PFSK-1 (cell line): ENCODE measurements around the gene TMIE.

Source experiments
- FOXP2 ChIP-seq: optimal IDR thresholded peaks from 2 replicates; pipeline ENCODE3; 2011; ENCODE audit warnings: borderline replicate concordance, control low read depth, inconsistent platforms; ENCODE audit not compliant: insufficient read depth; ENCODE audit errors: extremely low read length, extremely low read depth
- POLR2AphosphoS5 ChIP-seq: IDR thresholded peaks from 2 replicates; pipeline ENCODE4 v1.6.1; 2012; ENCODE audit warnings: low read depth, mild to moderate bottlenecking, control low read depth, low read length, moderate library complexity
- REST ChIP-seq, 2 experiments: IDR thresholded peaks; 2 replicates each; pipeline versions ENCODE4 v1.6.1 to v1.8.0; 2011 to 2012; ENCODE audit warnings: low read depth in 2 of 2, low read length in 2 of 2, control low read depth in 1 of 2, inconsistent platforms in 1 of 2, mild to moderate bottlenecking in 1 of 2, moderate library complexity in 1 of 2; ENCODE audit not compliant: insufficient read depth in 1 of 2
- SIN3A ChIP-seq: IDR thresholded peaks from 2 replicates; pipeline ENCODE4 v1.6.1; 2012; ENCODE audit warnings: mild to moderate bottlenecking, low read length, moderate library complexity, borderline replicate concordance; ENCODE audit not compliant: insufficient read depth
- TAF1 ChIP-seq: IDR thresholded peaks from 2 replicates; pipeline ENCODE4 v1.6.1; 2012; ENCODE audit warnings: low read length, control low read depth, borderline replicate concordance; ENCODE audit not compliant: insufficient read depth

Gene TMIE

GRCh38 chr3:46729038-46729437 is 27.8 kb downstream of the TMIE start:
- TF ChIP-seq POLR2AphosphoS5 (no peak), SIN3A (no peak), REST (IDR thresholded peaks at IDR 0.05; ENCODE audit: insufficient read depth in 1 of 2, low read depth in 2 of 2, low read length in 2 of 2) (no peak), FOXP2 (no peak), TAF1 (no peak)

- TF ChIP-seq FOXP2 (no peak), REST (IDR thresholded peaks at IDR 0.05; ENCODE audit: insufficient read depth in 1 of 2, low read depth in 2 of 2, low read length in 2 of 2) (no peak), TAF1 (no peak), POLR2AphosphoS5 (no peak), SIN3A (no peak)
Measured at GRCh38 chr3:46730819-46731218, 29.6 kb downstream of the TMIE start.

GRCh38 chr3:46731795-46732194 is 30.6 kb downstream of the TMIE start:
- no peak for TF ChIP-seq TAF1
- TF ChIP-seq REST (IDR thresholded peaks at IDR 0.05; ENCODE audit: insufficient read depth in 1 of 2, low read depth in 2 of 2, low read length in 2 of 2), result no peak
- TF ChIP-seq POLR2AphosphoS5, result no peak
- TF ChIP-seq FOXP2, result no peak
- no peak for TF ChIP-seq SIN3A

- TF ChIP-seq TAF1 (no peak), POLR2AphosphoS5 (no peak), SIN3A (no peak), REST (IDR thresholded peaks at IDR 0.05; ENCODE audit: insufficient read depth in 1 of 2, low read depth in 2 of 2, low read length in 2 of 2) (no peak), FOXP2 (no peak)
Measured at GRCh38 chr3:46733026-46733800, 32.0 kb downstream of the TMIE start.

GRCh38 chr3:46734773-46735172 is 33.6 kb downstream of the TMIE start:
- no peak for TF ChIP-seq REST (IDR thresholded peaks at IDR 0.05; ENCODE audit: insufficient read depth in 1 of 2, low read depth in 2 of 2, low read length in 2 of 2)
- no peak for TF ChIP-seq SIN3A
- TF ChIP-seq POLR2AphosphoS5, result no peak
- TF ChIP-seq TAF1, result no peak
- TF ChIP-seq FOXP2, result no peak
